Neural cell (in vitro differentiated cells): ENCODE measurements around the gene AGBL1. TPM values are rescaled to one million over a fixed set of nuclear protein-coding genes. Genes with fewer than 3 reads are reported as not detected.

Experiments used
- H2AFZ ChIP-seq: fragments of 200-600, 300-800 bp; sonication (generic), shearing (Covaris generic); 2 replicates; pipeline ENCODE4 v1.6.0; 2014; ENCODE audit warnings: low read depth, mild to moderate bottlenecking, antibody characterized with exemption, low read length, moderate library complexity
- H3F3A ChIP-seq: fragments of 200-600 bp; shearing (Covaris generic); 2 replicates; pipeline ENCODE4 v1.6.1; 2016; ENCODE audit warnings: mild to moderate bottlenecking, moderate library complexity, mixed read lengths, antibody characterized with exemption, low read length; ENCODE audit not compliant: insufficient read depth, poor library complexity, severe bottlenecking
- H3K27ac ChIP-seq: fragments of 200-600, 300-800 bp; sonication (generic), shearing (Covaris generic); 2 replicates; pipeline ENCODE4 v1.5.1; 2014; ENCODE audit warnings: mild to moderate bottlenecking, low read length, moderate library complexity
- H3K27me3 ChIP-seq: fragments of 300-800, 200-600 bp; sonication (generic), shearing (Covaris generic); 2 replicates; pipeline ENCODE4 v1.6.0; 2014; ENCODE audit warnings: mild to moderate bottlenecking, low read depth, low read length, moderate library complexity; ENCODE audit not compliant: insufficient read depth
- H3K36me3 ChIP-seq: fragments of 300-800, 200-600 bp; sonication (generic), shearing (Covaris generic); 2 replicates; pipeline ENCODE4 v1.5.1; 2014; ENCODE audit warnings: mild to moderate bottlenecking, antibody characterized with exemption, low read length, moderate library complexity; ENCODE audit not compliant: insufficient read depth
- H3K4me2 ChIP-seq: fragments of 300-800, 200-600 bp; sonication (generic), shearing (Covaris generic); 2 replicates; pipeline ENCODE4 v1.6.0; 2014; ENCODE audit warnings: mild to moderate bottlenecking, low read length
- H3K4me3 ChIP-seq: fragments of 300-800, 200-600 bp; sonication (generic), shearing (Covaris generic); 2 replicates; pipeline ENCODE4 v1.5.1; 2014; ENCODE audit warnings: mild to moderate bottlenecking, low read length, moderate library complexity
- H3K79me2 ChIP-seq: fragments of 200-600 bp; shearing (Covaris generic); replicated peaks from 2 replicates; pipeline ENCODE4 v1.6.0; 2014; ENCODE audit warnings: mild to moderate bottlenecking, low read length, moderate library complexity; ENCODE audit not compliant: insufficient read depth
- H3K9ac ChIP-seq: fragments of 300-800, 200-600 bp; sonication (generic), shearing (Covaris generic); 2 replicates; pipeline ENCODE4 v1.6.1; 2016; ENCODE audit warnings: mild to moderate bottlenecking, low read length, mixed read lengths
- H3K9me2 ChIP-seq: fragments of 200-600 bp; shearing (Covaris generic); 2 replicates; pipeline ENCODE4 v1.6.1; 2016; ENCODE audit warnings: mild to moderate bottlenecking, low read length, mixed read lengths; ENCODE audit not compliant: insufficient read depth
- H3K9me3 ChIP-seq: fragments of 200-600, 300-800 bp; sonication (generic), shearing (Covaris generic); 2 replicates; pipeline ENCODE4 v1.6.1; 2016; ENCODE audit warnings: mild to moderate bottlenecking, mixed run types, low read length, moderate library complexity, mixed read lengths
- H4K20me1 ChIP-seq: fragments of 200-600 bp; shearing (Covaris generic); 2 replicates; pipeline ENCODE4 v1.6.1; 2016; ENCODE audit warnings: mild to moderate bottlenecking, mixed run types; ENCODE audit not compliant: insufficient read depth
- EP300 ChIP-seq: fragments of 450-650 bp; conservative IDR thresholded peaks from 2 replicates; pipeline ENCODE4 v1.6.1; 2014; ENCODE audit warnings: antibody characterized with exemption, mild to moderate bottlenecking, moderate library complexity; ENCODE audit not compliant: poor library complexity, severe bottlenecking
- EZH2 ChIP-seq: fragments of 200-600, 300-800 bp; shearing (Covaris generic), sonication (generic); IDR thresholded peaks from 2 replicates; pipeline ENCODE4 v1.6.1; 2014; ENCODE audit warnings: antibody characterized with exemption, low read length, borderline replicate concordance, mild to moderate bottlenecking; ENCODE audit not compliant: insufficient read depth, poor library complexity, severe bottlenecking
- MXI1 ChIP-seq: fragments of 450-650 bp; conservative IDR thresholded peaks from 2 replicates; pipeline ENCODE4 v1.6.1; 2014; ENCODE audit warnings: antibody characterized with exemption, mild to moderate bottlenecking; ENCODE audit not compliant: poor library complexity, severe bottlenecking
- POLR2AphosphoS5 ChIP-seq: IDR thresholded peaks from 2 replicates; pipeline ENCODE4 v1.6.1; 2012
- RAD21 ChIP-seq: fragments of 450-650 bp; conservative IDR thresholded peaks from 2 replicates; pipeline ENCODE4 v1.6.1; 2014; ENCODE audit warnings: antibody characterized with exemption, mild to moderate bottlenecking, moderate library complexity
- SMC3 ChIP-seq: fragments of 450-650 bp; conservative IDR thresholded peaks from 2 replicates; pipeline ENCODE4 v1.6.1; 2014; ENCODE audit warnings: antibody characterized with exemption, mild to moderate bottlenecking, moderate library complexity; ENCODE audit not compliant: poor library complexity
- TAF1 ChIP-seq: IDR thresholded peaks from 2 replicates; pipeline ENCODE4 v1.6.1; 2012; ENCODE audit warnings: low read depth
- polyA plus RNA-seq: library from polyadenylated mRNA; depleted of rRNA; stranded (reverse); fragments of >200 nt; gene quantifications from 2 replicates; pipeline ENCODE4 v1.2.3, GENCODE V29; 2014
- TF ChIP-seq, protein P1 (sequence below): IDR thresholded peaks from 2 replicates; pipeline ENCODE4 v1.6.1; 2012; ENCODE audit warnings: borderline replicate concordance
- TF ChIP-seq, protein P2 (sequence below): fragments of 450-650 bp; IDR thresholded peaks from 2 replicates; pipeline ENCODE4 v1.5.1; 2014; ENCODE audit warnings: antibody characterized with exemption, mild to moderate bottlenecking, moderate library complexity; ENCODE audit not compliant: poor library complexity, severe bottlenecking

The AGBL1 gene
- polyA plus RNA-seq, 1 donor from 2014 or later: 0.12 TPM

DNA sequence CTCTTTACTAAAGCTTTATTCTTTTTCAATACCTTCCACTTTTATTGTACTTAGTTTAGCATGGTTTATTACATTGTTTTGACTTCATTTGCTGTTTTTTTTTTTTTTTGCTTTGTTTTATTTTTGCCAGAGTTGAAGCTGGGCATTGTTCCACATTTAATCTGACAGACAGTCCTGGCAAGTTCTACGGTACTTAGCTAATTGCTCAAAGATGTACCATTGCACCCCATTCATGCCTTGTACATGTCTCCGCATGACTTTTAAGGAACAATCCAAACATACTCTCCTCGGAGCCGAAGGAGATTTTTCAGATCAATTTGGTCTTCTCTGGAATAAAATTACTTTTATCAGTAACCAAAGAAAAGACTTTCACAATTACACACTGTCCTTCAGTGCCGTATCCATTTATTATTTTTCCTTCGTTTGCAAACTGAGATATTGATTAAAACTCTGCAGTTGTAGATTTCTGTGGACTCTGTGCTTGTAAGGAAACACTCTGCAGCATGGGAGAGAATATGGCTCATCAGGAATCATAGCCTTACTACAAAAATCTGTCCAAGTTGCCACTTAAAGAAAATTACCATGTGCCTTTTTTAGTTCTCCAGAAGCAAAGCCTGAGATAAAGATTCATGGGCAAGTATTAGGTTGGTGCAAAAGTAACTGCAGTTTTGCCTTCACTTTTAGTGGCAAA is 952.0 kb downstream of the AGBL1 start:
- Histone ChIP-seq H4K20me1 (no peaks in the 10 kb centered on the region), H3K9me3 (no peaks in the 10 kb centered on the region), H3K27me3 (no peaks in the 10 kb centered on the region), H3K9ac (no peak overlapping the region), H2AFZ (no peak overlapping the region), H3K79me2 (no peaks in the 10 kb centered on the region), H3K9me2 (no peaks in the 10 kb centered on the region), H3K4me2 (no peak overlapping the region), H3F3A (no peaks in the 10 kb centered on the region), H3K4me3 (no peak overlapping the region), H3K27ac (no peak overlapping the region), H3K36me3 (no peaks in the 10 kb centered on the region)
- TF ChIP-seq MXI1 (no peak), SMC3 (no peak), EZH2 (no peak), POLR2AphosphoS5 (no peak), TAF1 (no peak), EP300 (no peak), RAD21 (no peak)
- TF ChIP-seq, protein P1, sequence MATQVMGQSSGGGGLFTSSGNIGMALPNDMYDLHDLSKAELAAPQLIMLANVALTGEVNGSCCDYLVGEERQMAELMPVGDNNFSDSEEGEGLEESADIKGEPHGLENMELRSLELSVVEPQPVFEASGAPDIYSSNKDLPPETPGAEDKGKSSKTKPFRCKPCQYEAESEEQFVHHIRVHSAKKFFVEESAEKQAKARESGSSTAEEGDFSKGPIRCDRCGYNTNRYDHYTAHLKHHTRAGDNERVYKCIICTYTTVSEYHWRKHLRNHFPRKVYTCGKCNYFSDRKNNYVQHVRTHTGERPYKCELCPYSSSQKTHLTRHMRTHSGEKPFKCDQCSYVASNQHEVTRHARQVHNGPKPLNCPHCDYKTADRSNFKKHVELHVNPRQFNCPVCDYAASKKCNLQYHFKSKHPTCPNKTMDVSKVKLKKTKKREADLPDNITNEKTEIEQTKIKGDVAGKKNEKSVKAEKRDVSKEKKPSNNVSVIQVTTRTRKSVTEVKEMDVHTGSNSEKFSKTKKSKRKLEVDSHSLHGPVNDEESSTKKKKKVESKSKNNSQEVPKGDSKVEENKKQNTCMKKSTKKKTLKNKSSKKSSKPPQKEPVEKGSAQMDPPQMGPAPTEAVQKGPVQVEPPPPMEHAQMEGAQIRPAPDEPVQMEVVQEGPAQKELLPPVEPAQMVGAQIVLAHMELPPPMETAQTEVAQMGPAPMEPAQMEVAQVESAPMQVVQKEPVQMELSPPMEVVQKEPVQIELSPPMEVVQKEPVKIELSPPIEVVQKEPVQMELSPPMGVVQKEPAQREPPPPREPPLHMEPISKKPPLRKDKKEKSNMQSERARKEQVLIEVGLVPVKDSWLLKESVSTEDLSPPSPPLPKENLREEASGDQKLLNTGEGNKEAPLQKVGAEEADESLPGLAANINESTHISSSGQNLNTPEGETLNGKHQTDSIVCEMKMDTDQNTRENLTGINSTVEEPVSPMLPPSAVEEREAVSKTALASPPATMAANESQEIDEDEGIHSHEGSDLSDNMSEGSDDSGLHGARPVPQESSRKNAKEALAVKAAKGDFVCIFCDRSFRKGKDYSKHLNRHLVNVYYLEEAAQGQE: no peak
- TF ChIP-seq, protein P2, sequence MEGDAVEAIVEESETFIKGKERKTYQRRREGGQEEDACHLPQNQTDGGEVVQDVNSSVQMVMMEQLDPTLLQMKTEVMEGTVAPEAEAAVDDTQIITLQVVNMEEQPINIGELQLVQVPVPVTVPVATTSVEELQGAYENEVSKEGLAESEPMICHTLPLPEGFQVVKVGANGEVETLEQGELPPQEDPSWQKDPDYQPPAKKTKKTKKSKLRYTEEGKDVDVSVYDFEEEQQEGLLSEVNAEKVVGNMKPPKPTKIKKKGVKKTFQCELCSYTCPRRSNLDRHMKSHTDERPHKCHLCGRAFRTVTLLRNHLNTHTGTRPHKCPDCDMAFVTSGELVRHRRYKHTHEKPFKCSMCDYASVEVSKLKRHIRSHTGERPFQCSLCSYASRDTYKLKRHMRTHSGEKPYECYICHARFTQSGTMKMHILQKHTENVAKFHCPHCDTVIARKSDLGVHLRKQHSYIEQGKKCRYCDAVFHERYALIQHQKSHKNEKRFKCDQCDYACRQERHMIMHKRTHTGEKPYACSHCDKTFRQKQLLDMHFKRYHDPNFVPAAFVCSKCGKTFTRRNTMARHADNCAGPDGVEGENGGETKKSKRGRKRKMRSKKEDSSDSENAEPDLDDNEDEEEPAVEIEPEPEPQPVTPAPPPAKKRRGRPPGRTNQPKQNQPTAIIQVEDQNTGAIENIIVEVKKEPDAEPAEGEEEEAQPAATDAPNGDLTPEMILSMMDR: no peak

DNA sequence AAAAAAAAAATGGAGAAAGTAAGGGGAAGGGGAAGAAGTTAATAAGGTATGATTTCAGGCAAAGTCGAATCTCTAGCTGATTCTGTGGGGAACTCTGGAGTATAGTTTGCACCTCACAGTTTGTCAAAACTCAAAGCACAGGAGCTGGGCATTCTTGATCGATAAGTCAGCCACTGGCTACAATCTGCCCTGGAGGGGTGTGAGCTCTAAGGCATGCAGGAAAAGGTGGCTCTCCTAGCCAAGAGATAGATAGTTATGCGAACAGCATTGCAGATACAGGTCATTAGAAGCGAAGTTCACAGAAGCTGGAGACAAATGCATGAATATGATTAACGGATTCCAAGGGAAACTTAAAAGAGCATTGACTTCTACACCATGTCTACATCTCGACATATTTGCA is 952.6 kb downstream of the AGBL1 start:
- TF ChIP-seq, protein P2: no peak
- TF ChIP-seq POLR2AphosphoS5 (no peak), EP300 (no peak), EZH2 (no peak), TAF1 (no peak), MXI1 (no peak), SMC3 (no peak), RAD21 (no peak)
- TF ChIP-seq, protein P1: no peak
- no peak overlapping the region for H3K27ac ChIP-seq
- H2AFZ ChIP-seq: no peak overlapping the region
- no peaks in the 10 kb centered on the region for H3K27me3 ChIP-seq
- H3K9me2 ChIP-seq: no peaks in the 10 kb centered on the region
- no peaks in the 10 kb centered on the region for H3K36me3 ChIP-seq
- no peaks in the 10 kb centered on the region for H3K79me2 ChIP-seq
- H4K20me1 ChIP-seq: no peaks in the 10 kb centered on the region
- no peaks in the 10 kb centered on the region for H3F3A ChIP-seq
- H3K9ac ChIP-seq: no peak overlapping the region
- H3K4me3 ChIP-seq: no peak overlapping the region
- H3K9me3 ChIP-seq: no peaks in the 10 kb centered on the region
- no peak overlapping the region for H3K4me2 ChIP-seq
